Fibroblast of lung (primary cell): ENCODE data around the gene DLG2. TPM values are rescaled to one million over a fixed set of nuclear protein-coding genes. Genes with fewer than 3 reads are reported as not detected.
A peak's percentile ranks its signal among the peaks of the same experiment; 100 is the strongest.

ENCODE experiments used
- DNase-seq, 2 donors: peaks; one replicate each; pipeline versions ENCODE4 v3.0.0 to v3.0.0-alpha.2; 2010; ENCODE audit warnings: low read depth in 2 of 2
- H2AFZ ChIP-seq: 2 replicates; pipeline ENCODE4 v1.5.1; 2012; ENCODE audit warnings: low read length, control low read depth, inconsistent platforms
- H3K27ac ChIP-seq: 2 replicates; pipeline ENCODE4 v1.5.1; 2011; ENCODE audit warnings: low read length, control low read depth; ENCODE audit not compliant: insufficient read depth
- H3K27me3 ChIP-seq: 2 replicates; pipeline ENCODE4 v1.5.1; 2011; ENCODE audit warnings: mild to moderate bottlenecking, low read length; ENCODE audit not compliant: control insufficient read depth, insufficient read depth
- H3K36me3 ChIP-seq: 2 replicates; pipeline ENCODE4 v1.5.1; 2011; ENCODE audit warnings: low read length; ENCODE audit not compliant: control insufficient read depth, insufficient read depth
- H3K4me1 ChIP-seq: 2 replicates; pipeline ENCODE4 v1.5.1; 2011; ENCODE audit warnings: low read length; ENCODE audit not compliant: control insufficient read depth, insufficient read depth; ENCODE audit errors: extremely low read depth
- H3K4me2 ChIP-seq: 2 replicates; pipeline ENCODE4 v1.5.1; 2011; ENCODE audit warnings: low read length, control low read depth; ENCODE audit not compliant: insufficient read depth; ENCODE audit errors: extremely low read depth
- H3K4me3 ChIP-seq, 4 experiments: fragments of 200-600 bp in 1 of 4; sonication (generic) in 1 of 4; replicated peaks in 1 of 4; 2 replicates each; pipeline ENCODE4 v1.5.1; 2011 to 2016; ENCODE audit warnings: low read length in 4 of 4, low read depth in 3 of 4, mild to moderate bottlenecking in 3 of 4, control low read depth in 2 of 4, inconsistent platforms in 1 of 4, mixed read lengths in 1 of 4; ENCODE audit not compliant: insufficient read depth in 1 of 4; ENCODE audit errors: control extremely low read depth in 1 of 4
- H3K79me2 ChIP-seq: 2 replicates; pipeline ENCODE4 v1.5.1; 2012; ENCODE audit warnings: mild to moderate bottlenecking, low read length, inconsistent platforms; ENCODE audit not compliant: control insufficient read depth, insufficient read depth
- H3K9ac ChIP-seq: 2 replicates; pipeline ENCODE4 v1.5.1; 2011; ENCODE audit warnings: mild to moderate bottlenecking, low read length, control low read depth; ENCODE audit not compliant: insufficient read depth
- H3K9me3 ChIP-seq: 2 replicates; pipeline ENCODE4 v1.5.1; 2012; ENCODE audit warnings: low read depth, low read length; ENCODE audit not compliant: control insufficient read depth, insufficient read depth
- H4K20me1 ChIP-seq: 2 replicates; pipeline ENCODE4 v1.5.1; 2011; ENCODE audit warnings: low read length; ENCODE audit not compliant: control insufficient read depth, insufficient read depth; ENCODE audit errors: extremely low read depth
- EZH2 ChIP-seq: IDR thresholded peaks from 2 replicates; pipeline ENCODE4 v1.5.1; 2012; ENCODE audit warnings: low read length, control low read depth, mild to moderate bottlenecking; ENCODE audit errors: missing control alignments
- polyA plus RNA-seq, 2 donors: library from polyadenylated mRNA; depleted of rRNA in 1 of 2; stranded (reverse) in 1 of 2; unstranded in 1 of 2; fragments of >200 nt; gene quantifications; 2 replicates each; pipeline ENCODE4 v1.2.1, GENCODE V29; 2011 to 2012; ENCODE audit warnings: missing spikeins in 1 of 2
- total RNA-seq: library from RNA; depleted of rRNA; stranded (reverse); fragments of >200 nt; gene quantifications from 2 replicates; pipeline ENCODE4 v1.2.1, GENCODE V29; 2014
- TF ChIP-seq, protein P1 (sequence below), 2 donors: IDR thresholded peaks in 1 of 2; conservative IDR thresholded peaks in 1 of 2; 1 replicate in 1 of 2; 2 replicates in 1 of 2; pipeline ENCODE4 v1.5.1; 2011 to 2012; ENCODE audit warnings: low read length in 2 of 2, control low read depth in 1 of 2, inconsistent platforms in 1 of 2, low read depth in 1 of 2, mild to moderate bottlenecking in 1 of 2

DLG2 gene
- total and polyA plus RNA-seq, 2 donors (not counting 1 experiment from before 2014, with no cell fraction given): 0.77 to 2.3 TPM

- Histone ChIP-seq H3K9me3 (no peaks in the 10 kb centered on the region), H3K9ac (no peak overlapping the region), H3K27me3 (no peaks in the 10 kb centered on the region), H3K79me2 (no peaks in the 10 kb centered on the region), H4K20me1 (no peaks in the 10 kb centered on the region), H3K36me3 (no peaks in the 10 kb centered on the region), H3K27ac (no peak overlapping the region), H3K4me3 (no peak overlapping the region), H3K4me2 (no peak overlapping the region), H2AFZ (no peak overlapping the region), H3K4me1 (no peaks in the 10 kb centered on the region)
- DNase-seq: no peak
- no peak for TF ChIP-seq EZH2
Observed at GRCh38 chr11:84264066-84264465, 1363.1 kb downstream of the DLG2 start.

DNA sequence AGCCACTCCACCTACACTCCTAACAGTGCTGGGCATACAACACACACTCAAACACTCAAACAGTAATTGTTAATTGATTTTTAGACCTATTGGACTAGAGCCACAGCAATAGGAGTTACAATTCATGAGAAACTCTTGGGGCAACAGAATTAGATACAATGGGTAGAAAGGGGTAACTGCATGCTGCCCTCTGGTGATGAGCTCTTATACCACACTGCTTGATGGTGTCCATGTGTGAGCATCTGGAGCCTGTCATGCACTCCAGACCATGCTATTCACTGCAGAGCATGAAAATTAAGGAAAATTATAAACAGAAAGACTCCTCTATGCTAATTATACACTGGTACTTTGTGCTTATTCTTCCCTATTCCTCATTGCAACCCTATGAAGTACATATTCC lies 1365.4 kb downstream of the DLG2 start:
- H3K9me3 ChIP-seq: no peaks in the 10 kb centered on the region
- H3K27ac ChIP-seq: no peak overlapping the region
- H3K36me3 ChIP-seq: no peaks in the 10 kb centered on the region
- H3K9ac ChIP-seq: no peak overlapping the region
- H3K27me3 ChIP-seq: no peaks in the 10 kb centered on the region
- no peaks in the 10 kb centered on the region for H3K4me1 ChIP-seq
- TF ChIP-seq, protein P1, sequence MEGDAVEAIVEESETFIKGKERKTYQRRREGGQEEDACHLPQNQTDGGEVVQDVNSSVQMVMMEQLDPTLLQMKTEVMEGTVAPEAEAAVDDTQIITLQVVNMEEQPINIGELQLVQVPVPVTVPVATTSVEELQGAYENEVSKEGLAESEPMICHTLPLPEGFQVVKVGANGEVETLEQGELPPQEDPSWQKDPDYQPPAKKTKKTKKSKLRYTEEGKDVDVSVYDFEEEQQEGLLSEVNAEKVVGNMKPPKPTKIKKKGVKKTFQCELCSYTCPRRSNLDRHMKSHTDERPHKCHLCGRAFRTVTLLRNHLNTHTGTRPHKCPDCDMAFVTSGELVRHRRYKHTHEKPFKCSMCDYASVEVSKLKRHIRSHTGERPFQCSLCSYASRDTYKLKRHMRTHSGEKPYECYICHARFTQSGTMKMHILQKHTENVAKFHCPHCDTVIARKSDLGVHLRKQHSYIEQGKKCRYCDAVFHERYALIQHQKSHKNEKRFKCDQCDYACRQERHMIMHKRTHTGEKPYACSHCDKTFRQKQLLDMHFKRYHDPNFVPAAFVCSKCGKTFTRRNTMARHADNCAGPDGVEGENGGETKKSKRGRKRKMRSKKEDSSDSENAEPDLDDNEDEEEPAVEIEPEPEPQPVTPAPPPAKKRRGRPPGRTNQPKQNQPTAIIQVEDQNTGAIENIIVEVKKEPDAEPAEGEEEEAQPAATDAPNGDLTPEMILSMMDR (conservative IDR thresholded peaks at IDR 0.05 in 1 of 2, IDR thresholded peaks at IDR 0.05 in 1 of 2; ENCODE audit: low read depth in 1 of 2, low read length in 2 of 2): no peak
- TF ChIP-seq EZH2: no peak
- H3K4me2 ChIP-seq: no peak overlapping the region
- no peaks in the 10 kb centered on the region for H4K20me1 ChIP-seq
- H3K79me2 ChIP-seq: no peaks in the 10 kb centered on the region
- no peak overlapping the region for H3K4me3 ChIP-seq
- no peak overlapping the region for H2AFZ ChIP-seq
- no peak for DNase-seq

GRCh38 chr11:84260862-84261261 lies 1366.3 kb downstream of the DLG2 start:
- TF ChIP-seq EZH2: no peak
- TF ChIP-seq, protein P1 (conservative IDR thresholded peaks at IDR 0.05 in 1 of 2, IDR thresholded peaks at IDR 0.05 in 1 of 2; ENCODE audit: low read depth in 1 of 2, low read length in 2 of 2): no peak
- no peaks in the 10 kb centered on the region for H3K79me2 ChIP-seq
- H3K9ac ChIP-seq: no peak overlapping the region
- no peak overlapping the region for H3K4me3 ChIP-seq
- no peaks in the 10 kb centered on the region for H3K36me3 ChIP-seq
- peak in 1 of 2 donors; percentile 41 for DNase-seq
- no peak overlapping the region for H2AFZ ChIP-seq
- H3K4me2 ChIP-seq: no peak overlapping the region
- H3K9me3 ChIP-seq: no peaks in the 10 kb centered on the region
- H3K27ac ChIP-seq: no peak overlapping the region
- H3K4me1 ChIP-seq: no peaks in the 10 kb centered on the region
- H3K27me3 ChIP-seq: no peaks in the 10 kb centered on the region
- no peaks in the 10 kb centered on the region for H4K20me1 ChIP-seq
